ENCODE data around the gene LIPF. TPM values are rescaled to one million over a fixed set of nuclear protein-coding genes. Genes with fewer than 3 reads are reported as not detected.

The LIPF gene
- total RNA-seq, 4 donors from 2014 or later = 0.88 to 4.4 TPM; not detected in 2

- intact Hi-C loops (cut with DNase I; ENCODE audit: low total_unique reads) = no loop called here
- DNase-seq = no peak
- no peak overlapping the region for H3K4me3 ChIP-seq
- H3K36me3 ChIP-seq = no peaks in the 10 kb centered on the region
- no peak overlapping the region for H3K27ac ChIP-seq
- H3K4me1 ChIP-seq = no peaks in the 10 kb centered on the region
- no peak for TF ChIP-seq POLR2A (IDR thresholded peaks at IDR 0.05)
- TF ChIP-seq, protein P1, sequence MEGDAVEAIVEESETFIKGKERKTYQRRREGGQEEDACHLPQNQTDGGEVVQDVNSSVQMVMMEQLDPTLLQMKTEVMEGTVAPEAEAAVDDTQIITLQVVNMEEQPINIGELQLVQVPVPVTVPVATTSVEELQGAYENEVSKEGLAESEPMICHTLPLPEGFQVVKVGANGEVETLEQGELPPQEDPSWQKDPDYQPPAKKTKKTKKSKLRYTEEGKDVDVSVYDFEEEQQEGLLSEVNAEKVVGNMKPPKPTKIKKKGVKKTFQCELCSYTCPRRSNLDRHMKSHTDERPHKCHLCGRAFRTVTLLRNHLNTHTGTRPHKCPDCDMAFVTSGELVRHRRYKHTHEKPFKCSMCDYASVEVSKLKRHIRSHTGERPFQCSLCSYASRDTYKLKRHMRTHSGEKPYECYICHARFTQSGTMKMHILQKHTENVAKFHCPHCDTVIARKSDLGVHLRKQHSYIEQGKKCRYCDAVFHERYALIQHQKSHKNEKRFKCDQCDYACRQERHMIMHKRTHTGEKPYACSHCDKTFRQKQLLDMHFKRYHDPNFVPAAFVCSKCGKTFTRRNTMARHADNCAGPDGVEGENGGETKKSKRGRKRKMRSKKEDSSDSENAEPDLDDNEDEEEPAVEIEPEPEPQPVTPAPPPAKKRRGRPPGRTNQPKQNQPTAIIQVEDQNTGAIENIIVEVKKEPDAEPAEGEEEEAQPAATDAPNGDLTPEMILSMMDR (IDR thresholded peaks at IDR 0.05) = no peak
- H3K27me3 ChIP-seq = no peaks in the 10 kb centered on the region
- no peaks in the 10 kb centered on the region for H3K9me3 ChIP-seq
Measured at GRCh38 chr10:88672041-88672440, 7.8 kb downstream of the LIPF start.

GRCh38 chr10:88676283-88677060 is 12.2 kb downstream of the LIPF start:
- no peak for DNase-seq
- Histone ChIP-seq H3K27ac (no peak overlapping the region), H3K9me3 (no peaks in the 10 kb centered on the region), H3K4me1 (no peaks in the 10 kb centered on the region), H3K27me3 (no peaks in the 10 kb centered on the region), H3K4me3 (no peak overlapping the region), H3K36me3 (no peaks in the 10 kb centered on the region)
- TF ChIP-seq, protein P1 (IDR thresholded peaks at IDR 0.05) = no peak
- no peak for TF ChIP-seq POLR2A (IDR thresholded peaks at IDR 0.05)
- intact Hi-C loops (cut with DNase I; ENCODE audit: low total_unique reads) = no loop called here

DNA sequence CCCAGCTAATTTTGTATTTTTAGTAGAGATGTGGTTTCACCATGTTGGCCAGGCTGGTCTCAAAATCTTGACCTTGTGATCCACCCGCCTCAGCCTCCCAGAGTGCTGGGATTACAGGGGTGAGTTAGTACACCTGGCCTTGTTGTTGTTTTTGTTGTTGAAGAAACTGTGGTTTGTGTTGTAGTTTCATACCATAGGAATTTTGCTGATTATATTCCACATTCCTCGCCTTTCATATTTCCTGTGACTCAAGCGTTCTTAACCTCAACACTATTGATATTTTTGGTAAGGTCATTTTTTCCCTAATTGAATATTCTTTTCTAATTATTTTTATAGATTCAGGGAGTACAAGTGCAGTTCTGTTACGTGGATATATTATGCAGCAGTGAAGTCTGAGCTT is 16.7 kb downstream of the LIPF start:
- no peak overlapping the region for H3K4me3 ChIP-seq
- DNase-seq = no peak
- no peaks in the 10 kb centered on the region for H3K4me1 ChIP-seq
- H3K27me3 ChIP-seq = no peaks in the 10 kb centered on the region
- no peak overlapping the region for H3K27ac ChIP-seq
- TF ChIP-seq, protein P1 (IDR thresholded peaks at IDR 0.05) = no peak
- no peak for TF ChIP-seq POLR2A (IDR thresholded peaks at IDR 0.05)
- H3K36me3 ChIP-seq = no peaks in the 10 kb centered on the region
- intact Hi-C loops (cut with DNase I; ENCODE audit: low total_unique reads) = no loop called here
- no peaks in the 10 kb centered on the region for H3K9me3 ChIP-seq

DNA sequence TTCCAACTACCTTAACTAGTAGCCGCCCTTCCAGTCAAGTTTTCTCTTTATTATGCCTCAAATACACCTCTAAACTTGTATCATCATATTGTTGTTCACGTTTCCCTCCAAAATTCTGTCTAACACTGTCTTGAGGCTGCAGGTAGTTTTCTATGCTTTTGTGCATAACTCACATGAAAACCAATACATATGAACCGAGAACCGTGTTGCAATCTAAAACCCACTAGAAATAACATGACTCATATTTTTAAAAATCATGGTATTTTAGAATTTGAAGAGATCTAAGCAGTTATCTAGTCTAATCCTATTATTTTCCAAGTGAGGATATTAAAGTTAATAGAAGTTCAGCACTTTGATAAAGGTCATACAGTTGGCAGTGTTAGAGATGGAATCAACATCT is 18.2 kb downstream of the LIPF start:
- H3K27ac ChIP-seq = no peak overlapping the region
- H3K4me3 ChIP-seq = no peak overlapping the region
- H3K9me3 ChIP-seq = no peaks in the 10 kb centered on the region
- TF ChIP-seq, protein P1 (IDR thresholded peaks at IDR 0.05) = no peak
- TF ChIP-seq POLR2A (IDR thresholded peaks at IDR 0.05) = no peak
- H3K27me3 ChIP-seq = no peaks in the 10 kb centered on the region
- intact Hi-C loops (cut with DNase I; ENCODE audit: low total_unique reads) = no loop called here
- no peak for DNase-seq
- H3K36me3 ChIP-seq = no peaks in the 10 kb centered on the region
- H3K4me1 ChIP-seq = no peaks in the 10 kb centered on the region

DNA sequence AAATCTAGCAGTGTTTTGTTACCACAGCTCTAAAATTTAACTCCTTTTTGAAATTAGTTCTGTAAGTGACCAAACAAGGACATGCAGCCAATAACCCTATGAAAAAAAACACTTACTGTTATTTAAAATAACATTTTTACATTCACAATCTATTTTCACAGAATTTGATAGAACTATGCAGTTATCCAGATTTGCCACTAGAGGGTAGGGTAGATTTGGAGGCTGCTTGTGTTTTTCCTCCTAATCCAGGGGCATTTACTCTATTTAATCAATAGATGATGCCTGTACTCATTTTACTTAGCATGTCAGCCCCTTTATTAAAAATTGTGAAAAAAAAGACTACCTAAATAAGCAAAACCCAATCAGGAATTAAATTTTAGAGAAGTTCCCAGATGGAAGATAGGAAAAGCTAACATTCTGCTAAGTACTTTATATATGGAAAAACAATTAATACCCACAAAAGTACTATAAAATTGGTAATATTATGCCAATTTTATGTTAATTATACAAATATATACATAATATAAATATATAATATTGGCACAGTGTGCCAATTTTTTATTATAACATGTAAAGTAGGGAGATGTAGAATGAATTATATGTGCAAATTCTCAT is 23.7 kb downstream of the LIPF start:
- no peak for TF ChIP-seq POLR2A (IDR thresholded peaks at IDR 0.05)
- TF ChIP-seq, protein P1 (IDR thresholded peaks at IDR 0.05) = peak; percentile 33 to 61 (median 46)
- DNase-seq = no peak
- Histone ChIP-seq H3K27ac (no peak overlapping the region), H3K4me1 (no peaks in the 10 kb centered on the region), H3K9me3 (no peaks in the 10 kb centered on the region), H3K4me3 (no peak overlapping the region), H3K36me3 (no peaks in the 10 kb centered on the region), H3K27me3 (no peaks in the 10 kb centered on the region)
- intact Hi-C loops (cut with DNase I; ENCODE audit: low total_unique reads) = no loop called here

Measured in uterus (tissue), 4 donors.